Measurements from ENCODE around the gene CMSS1.

CMSS1 gene

GRCh38 chr3:99885851-99886250 lies 68.2 kb downstream of the CMSS1 start:
- no peak overlapping the region for H3K4me3 ChIP-seq (ENCODE audit: control insufficient read depth, low read depth, low read length)
- DNase-seq (ENCODE audit: low read depth) = no peak
- no peak for TF ChIP-seq CTCF (conservative IDR thresholded peaks at IDR 0.05; ENCODE audit: control insufficient read depth, insufficient read depth, low read depth, low read length)

- no peak for DNase-seq (ENCODE audit: low read depth)
- no peak for TF ChIP-seq CTCF (conservative IDR thresholded peaks at IDR 0.05; ENCODE audit: control insufficient read depth, insufficient read depth, low read depth, low read length)
- H3K4me3 ChIP-seq (ENCODE audit: control insufficient read depth, low read depth, low read length) = no peak overlapping the region
Measured at GRCh38 chr3:99891610-99892285, 74.1 kb downstream of the CMSS1 start.

- no peak for DNase-seq (ENCODE audit: low read depth)
- no peak for TF ChIP-seq CTCF (conservative IDR thresholded peaks at IDR 0.05; ENCODE audit: control insufficient read depth, insufficient read depth, low read depth, low read length)
- H3K4me3 ChIP-seq (ENCODE audit: control insufficient read depth, low read depth, low read length) = no peak overlapping the region
Measured at GRCh38 chr3:99892332-99892731, 74.7 kb downstream of the CMSS1 start.

- no peak overlapping the region for H3K4me3 ChIP-seq (ENCODE audit: control insufficient read depth, low read depth, low read length)
- peak; percentile 45 for DNase-seq (ENCODE audit: low read depth)
- no peak for TF ChIP-seq CTCF (conservative IDR thresholded peaks at IDR 0.05; ENCODE audit: control insufficient read depth, insufficient read depth, low read depth, low read length)
Measured at GRCh38 chr3:99895131-99895696, 77.6 kb downstream of the CMSS1 start.

- no peak overlapping the region for H3K4me3 ChIP-seq (ENCODE audit: control insufficient read depth, low read depth, low read length)
- TF ChIP-seq CTCF (conservative IDR thresholded peaks at IDR 0.05; ENCODE audit: control insufficient read depth, insufficient read depth, low read depth, low read length) = no peak
- peak; percentile 94 for DNase-seq (ENCODE audit: low read depth)
Measured at GRCh38 chr3:99895703-99896441, 78.2 kb downstream of the CMSS1 start.

- DNase-seq (ENCODE audit: low read depth) = no peak
- no peak overlapping the region for H3K4me3 ChIP-seq (ENCODE audit: control insufficient read depth, low read depth, low read length)
- no peak for TF ChIP-seq CTCF (conservative IDR thresholded peaks at IDR 0.05; ENCODE audit: control insufficient read depth, insufficient read depth, low read depth, low read length)
Measured at GRCh38 chr3:99896482-99896881, 78.8 kb downstream of the CMSS1 start.
